Measurements from ENCODE around the gene HDGFL1.

GRCh38 chr6:22589118-22589517 is 19.8 kb downstream of the HDGFL1 start:
- TF ChIP-seq CTCF (conservative IDR thresholded peaks at IDR 0.05; ENCODE audit: low read depth, low read length) (no peak), EZH2phosphoT487 (IDR thresholded peaks at IDR 0.05; ENCODE audit: borderline replicate concordance, low read length) (no peak), EZH2 (IDR thresholded peaks at IDR 0.05; ENCODE audit: low read length, unreplicated experiment) (no peak)
